ENCODE results near the gene SPDYE2.
"Not testable (repeated sequence)": the region's sequence is repeated elsewhere in the genome, so short reads cannot be mapped to it uniquely, and the experiment has no call there.

SPDYE2 gene

DNA sequence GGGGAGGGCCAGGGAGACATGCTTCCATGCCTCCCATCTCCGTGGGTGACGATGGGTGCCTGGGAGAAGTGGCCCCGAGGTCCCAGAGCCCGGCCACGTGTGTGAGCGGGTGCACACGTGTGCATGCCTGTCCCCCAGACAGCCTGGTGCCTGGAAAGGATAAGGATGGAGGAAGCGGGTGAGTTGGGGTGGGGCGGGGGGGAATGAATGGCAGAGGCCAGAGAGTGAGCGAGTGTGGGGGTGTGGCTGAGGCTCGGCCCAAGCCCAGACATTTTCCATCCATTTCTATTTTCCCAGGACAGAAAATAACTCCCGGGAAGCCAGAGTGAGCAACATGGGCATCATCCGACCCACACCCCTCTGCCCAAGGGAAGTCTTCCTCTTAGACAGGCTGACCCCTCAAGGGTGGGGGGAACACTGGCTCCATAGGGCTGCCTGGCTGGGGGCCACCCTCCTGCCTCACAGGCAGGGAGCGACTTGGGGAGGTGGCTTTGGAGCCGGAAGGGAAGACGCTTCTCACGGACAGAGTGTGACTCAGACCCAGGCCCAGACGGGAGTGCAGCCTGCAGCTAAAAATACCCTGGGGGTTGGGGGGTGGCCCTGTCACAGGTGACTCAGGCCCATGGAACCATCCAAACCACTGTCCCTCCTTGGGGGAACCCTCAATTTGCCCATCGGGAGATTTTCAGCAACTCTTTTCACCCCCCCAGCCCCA is 53.6 kb downstream of the SPDYE2 start:
- not testable (repeated sequence) for DNase-seq (ENCODE audit: low read depth, low spot score)

GRCh38 chr7:102606848-102607247 is 55.8 kb downstream of the SPDYE2 start:
- not testable (repeated sequence) for DNase-seq (ENCODE audit: low read depth, low spot score)

- DNase-seq (ENCODE audit: low read depth, low spot score) = not testable (repeated sequence)
These were observed 58.7 kb downstream of the SPDYE2 start for GRCh38 chr7:102609734-102610133.

DNA sequence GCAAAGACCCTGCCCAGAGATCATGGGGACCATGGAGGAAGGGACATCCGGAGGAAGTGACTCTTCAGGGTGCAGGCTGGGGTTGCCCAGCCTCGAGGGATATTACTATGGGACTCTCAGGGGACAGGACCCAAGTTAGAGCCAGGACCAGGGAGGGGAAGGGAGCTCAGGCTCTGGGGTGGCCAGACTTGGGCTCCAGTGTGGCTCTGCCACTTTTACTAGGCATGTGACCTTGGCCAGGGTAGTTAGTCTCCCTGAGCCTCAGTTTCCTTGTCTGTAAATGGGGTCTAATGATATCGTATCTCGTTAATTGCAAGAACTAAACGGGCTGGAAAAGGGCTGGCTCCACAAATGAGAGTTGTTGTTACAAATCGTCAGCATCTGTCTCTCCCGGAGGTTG is 59.4 kb downstream of the SPDYE2 start:
- not testable (repeated sequence) for DNase-seq (ENCODE audit: low read depth, low spot score)

- DNase-seq (ENCODE audit: low read depth, low spot score) = not testable (repeated sequence)
These were observed 60.1 kb downstream of the SPDYE2 start for GRCh38 chr7:102611013-102611674.

DNA sequence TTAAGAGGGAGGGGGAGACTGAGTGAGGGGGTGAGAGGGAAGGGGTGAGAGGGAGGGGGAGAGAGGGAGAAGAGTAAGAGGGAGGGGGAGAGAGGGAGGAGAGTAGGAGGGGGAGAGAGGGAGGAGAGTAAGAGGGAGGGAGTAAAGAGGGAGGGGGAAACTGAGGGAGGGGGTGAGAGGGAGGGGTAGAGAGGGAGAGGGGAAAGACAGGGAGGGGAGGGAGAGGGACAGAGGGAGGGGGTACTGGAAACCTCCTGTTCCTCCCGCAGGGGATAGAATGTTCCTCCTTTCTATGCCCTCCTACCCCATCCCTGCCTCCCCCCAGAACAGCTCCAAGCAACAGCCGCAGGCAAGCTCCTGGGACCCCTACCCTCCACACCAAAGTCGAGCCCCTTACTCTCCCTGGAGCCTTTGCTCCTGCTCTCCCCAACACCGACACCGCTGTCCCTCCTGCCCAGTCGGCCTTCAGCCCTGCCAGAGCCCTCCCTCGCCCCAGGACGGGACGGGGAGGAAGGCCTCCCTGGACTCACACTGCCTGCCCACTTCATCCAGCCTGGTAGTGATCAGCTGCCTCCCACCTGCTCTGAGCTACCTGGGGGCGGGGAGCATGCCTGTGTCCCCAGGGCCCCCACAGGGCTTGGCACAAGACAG is 60.8 kb downstream of the SPDYE2 start:
- not testable (repeated sequence) for DNase-seq (ENCODE audit: low read depth, low spot score)

Data from brain pericyte (primary cell).